ENCODE data around the gene ARID1B.

The ARID1B gene

DNA sequence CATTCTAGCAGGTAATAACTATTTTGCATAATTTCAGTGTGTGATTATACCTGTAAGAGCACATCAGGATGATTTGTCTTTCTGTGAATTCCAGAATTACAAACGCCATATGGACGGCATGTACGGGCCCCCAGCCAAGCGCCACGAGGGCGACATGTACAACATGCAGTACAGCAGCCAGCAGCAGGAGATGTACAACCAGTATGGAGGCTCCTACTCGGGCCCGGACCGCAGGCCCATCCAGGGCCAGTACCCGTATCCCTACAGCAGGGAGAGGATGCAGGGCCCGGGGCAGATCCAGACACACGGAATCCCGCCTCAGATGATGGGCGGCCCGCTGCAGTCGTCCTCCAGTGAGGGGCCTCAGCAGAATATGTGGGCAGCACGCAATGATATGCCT is 423.4 kb downstream of the ARID1B start:
- H3K36me3 ChIP-seq (replicated peaks): peaks cover 23% of the 10 kb centered on the region

DNA sequence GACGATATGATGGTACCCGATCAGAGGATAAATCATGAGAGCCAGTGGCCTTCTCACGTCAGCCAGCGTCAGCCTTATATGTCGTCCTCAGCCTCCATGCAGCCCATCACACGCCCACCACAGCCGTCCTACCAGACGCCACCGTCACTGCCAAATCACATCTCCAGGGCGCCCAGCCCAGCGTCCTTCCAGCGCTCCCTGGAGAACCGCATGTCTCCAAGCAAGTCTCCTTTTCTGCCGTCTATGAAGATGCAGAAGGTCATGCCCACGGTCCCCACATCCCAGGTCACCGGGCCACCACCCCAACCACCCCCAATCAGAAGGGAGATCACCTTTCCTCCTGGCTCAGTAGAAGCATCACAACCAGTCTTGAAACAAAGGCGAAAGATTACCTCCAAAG is 423.9 kb downstream of the ARID1B start:
- in situ Hi-C loops (cut with HindIII; ENCODE audit: low pct_ligation_motif_present, low sequenced_read_pairs): no loop called here

More for the DNA sequence above, 423.4 kb downstream of the ARID1B start:
- in situ Hi-C loops (cut with HindIII; ENCODE audit: low pct_ligation_motif_present, low sequenced_read_pairs): no loop called here
- Histone ChIP-seq H3K27me3 (replicated peaks) (no peaks in the 10 kb centered on the region), H3K27ac (no peak overlapping the region), H3K4me3 (ENCODE audit: low read depth, low read length) (no peak overlapping the region)
- TF ChIP-seq, protein P1, sequence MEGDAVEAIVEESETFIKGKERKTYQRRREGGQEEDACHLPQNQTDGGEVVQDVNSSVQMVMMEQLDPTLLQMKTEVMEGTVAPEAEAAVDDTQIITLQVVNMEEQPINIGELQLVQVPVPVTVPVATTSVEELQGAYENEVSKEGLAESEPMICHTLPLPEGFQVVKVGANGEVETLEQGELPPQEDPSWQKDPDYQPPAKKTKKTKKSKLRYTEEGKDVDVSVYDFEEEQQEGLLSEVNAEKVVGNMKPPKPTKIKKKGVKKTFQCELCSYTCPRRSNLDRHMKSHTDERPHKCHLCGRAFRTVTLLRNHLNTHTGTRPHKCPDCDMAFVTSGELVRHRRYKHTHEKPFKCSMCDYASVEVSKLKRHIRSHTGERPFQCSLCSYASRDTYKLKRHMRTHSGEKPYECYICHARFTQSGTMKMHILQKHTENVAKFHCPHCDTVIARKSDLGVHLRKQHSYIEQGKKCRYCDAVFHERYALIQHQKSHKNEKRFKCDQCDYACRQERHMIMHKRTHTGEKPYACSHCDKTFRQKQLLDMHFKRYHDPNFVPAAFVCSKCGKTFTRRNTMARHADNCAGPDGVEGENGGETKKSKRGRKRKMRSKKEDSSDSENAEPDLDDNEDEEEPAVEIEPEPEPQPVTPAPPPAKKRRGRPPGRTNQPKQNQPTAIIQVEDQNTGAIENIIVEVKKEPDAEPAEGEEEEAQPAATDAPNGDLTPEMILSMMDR (IDR thresholded peaks at IDR 0.05; ENCODE audit: low read depth, low read length, missing control alignments): no peak
- no peak for DNase-seq

DNA sequence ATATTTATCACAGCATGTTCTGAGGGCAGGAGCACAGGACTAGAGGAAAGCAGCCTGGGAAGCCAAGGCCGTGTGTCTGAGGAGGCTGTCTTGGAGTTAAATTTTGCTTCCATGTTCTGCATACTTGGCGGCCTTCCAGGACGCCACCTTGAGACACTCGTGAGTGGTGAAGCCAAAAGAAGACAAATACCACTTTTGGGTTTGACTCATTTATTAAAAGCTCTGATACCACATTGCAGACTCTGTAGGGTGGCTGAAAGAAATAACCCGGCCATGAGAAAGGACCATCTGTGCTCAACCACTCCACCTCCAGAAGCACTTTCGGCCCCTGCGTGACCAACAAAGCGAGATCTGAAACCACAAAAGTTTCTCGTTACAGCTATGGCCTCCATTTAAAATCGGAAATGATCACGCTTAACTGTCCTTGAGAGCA is 426.1 kb downstream of the ARID1B start:
- H3K36me3 ChIP-seq (replicated peaks): peaks cover 36% of the 10 kb centered on the region
- H3K4me3 ChIP-seq (ENCODE audit: low read depth, low read length): no peak overlapping the region
- no peaks in the 10 kb centered on the region for H3K27me3 ChIP-seq (replicated peaks)
- no peak for DNase-seq
- TF ChIP-seq, protein P1 (IDR thresholded peaks at IDR 0.05; ENCODE audit: low read depth, low read length, missing control alignments): no peak
- in situ Hi-C loops (cut with HindIII; ENCODE audit: low pct_ligation_motif_present, low sequenced_read_pairs): no loop called here
- no peak overlapping the region for H3K27ac ChIP-seq

More for the DNA sequence above, 423.9 kb downstream of the ARID1B start:
- peaks cover 24% of the 10 kb centered on the region for H3K36me3 ChIP-seq (replicated peaks)
- H3K27ac ChIP-seq: no peak overlapping the region
- TF ChIP-seq, protein P1 (IDR thresholded peaks at IDR 0.05; ENCODE audit: low read depth, low read length, missing control alignments): no peak
- no peaks in the 10 kb centered on the region for H3K27me3 ChIP-seq (replicated peaks)
- no peak overlapping the region for H3K4me3 ChIP-seq (ENCODE audit: low read depth, low read length)
- no peak for DNase-seq

DNA sequence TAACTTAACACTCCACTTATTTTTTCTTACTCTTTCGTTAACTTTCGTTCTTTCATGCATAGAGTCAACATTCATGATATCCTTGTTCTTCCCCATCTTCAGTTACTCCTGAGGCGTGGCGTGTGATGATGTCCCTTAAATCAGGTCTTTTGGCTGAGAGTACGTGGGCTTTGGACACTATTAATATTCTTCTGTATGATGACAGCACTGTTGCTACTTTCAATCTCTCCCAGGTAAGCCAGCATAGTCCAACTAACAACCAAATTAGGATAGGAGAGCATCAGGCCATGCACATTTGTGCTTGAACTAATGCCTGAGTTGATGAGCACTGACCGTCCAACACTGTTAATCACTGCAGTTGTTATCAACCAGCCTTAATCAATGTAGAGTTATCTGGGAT is 426.6 kb downstream of the ARID1B start:
- TF ChIP-seq, protein P1 (IDR thresholded peaks at IDR 0.05; ENCODE audit: low read depth, low read length, missing control alignments): no peak
- in situ Hi-C loops (cut with HindIII; ENCODE audit: low pct_ligation_motif_present, low sequenced_read_pairs): no loop called here
- Histone ChIP-seq H3K4me3 (ENCODE audit: low read depth, low read length) (no peak overlapping the region), H3K36me3 (replicated peaks) (peaks cover 37% of the 10 kb centered on the region), H3K27me3 (replicated peaks) (no peaks in the 10 kb centered on the region), H3K27ac (no peak overlapping the region)
- no peak for DNase-seq

DNA sequence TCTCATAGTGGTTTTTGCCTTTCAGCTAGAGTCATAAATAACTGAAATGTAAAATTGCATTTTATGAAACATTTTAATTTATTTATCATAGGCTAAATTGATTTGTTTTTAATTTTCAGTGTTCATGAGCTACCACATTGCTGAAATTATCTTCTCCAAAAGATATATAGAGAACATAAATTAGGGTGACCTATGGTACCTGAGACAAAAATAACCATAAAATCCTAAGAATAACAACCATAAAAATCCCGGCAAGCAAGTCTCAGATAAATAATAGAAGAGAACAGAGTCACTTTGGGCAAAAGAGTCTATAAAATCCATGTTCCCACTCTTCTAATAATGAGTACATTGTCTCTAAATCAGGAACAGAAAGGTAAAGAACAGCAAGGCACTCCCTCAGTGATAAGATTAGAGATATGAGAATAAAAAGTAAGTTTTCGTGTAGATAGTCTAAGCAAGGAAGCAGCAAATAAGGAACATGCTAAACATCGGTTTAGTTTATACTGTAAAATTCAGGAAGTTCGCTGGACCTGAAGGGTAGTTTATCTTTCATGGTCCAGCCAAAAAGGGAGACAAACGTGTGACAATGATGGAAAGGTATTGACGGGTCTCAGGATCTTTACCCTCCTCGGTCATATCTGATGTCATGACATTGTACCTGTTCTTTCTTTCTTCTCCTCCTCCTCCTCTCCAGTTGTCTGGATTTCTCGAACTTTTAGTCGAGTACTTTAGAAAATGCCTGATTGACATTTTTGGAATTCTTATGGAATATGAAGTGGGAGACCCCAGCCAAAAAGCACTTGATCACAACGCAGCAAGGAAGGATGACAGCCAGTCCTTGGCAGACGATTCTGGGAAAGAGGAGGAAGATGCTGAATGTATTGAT is 428.5 kb downstream of the ARID1B start:
- TF ChIP-seq, protein P1 (IDR thresholded peaks at IDR 0.05; ENCODE audit: low read depth, low read length, missing control alignments): no peak
- no peak for DNase-seq
- Histone ChIP-seq H3K27me3 (replicated peaks) (no peaks in the 10 kb centered on the region), H3K27ac (no peak overlapping the region), H3K36me3 (replicated peaks) (peaks cover 36% of the 10 kb centered on the region), H3K4me3 (ENCODE audit: low read depth, low read length) (no peak overlapping the region)
- in situ Hi-C loops (cut with HindIII; ENCODE audit: low pct_ligation_motif_present, low sequenced_read_pairs): no loop called here
